DMS53 treated with DMSO at 0.1 percent for 48 hours (cell line): ENCODE results near the gene SH3PXD2A.

Experiments
- DNase-seq: peaks from one replicate; lab custom pipeline; 2025; ENCODE audit not compliant: unreplicated experiment; lab: John Stamatoyannopoulos, UW

The SH3PXD2A gene

GRCh38 chr10:103835096-103836050, 20.0 kb downstream of the SH3PXD2A start:
- no peak for DNase-seq

GRCh38 chr10:103834436-103835095, 20.8 kb downstream of the SH3PXD2A start:
- DNase-seq = no peak

- DNase-seq = peak; percentile 74
Measured at GRCh38 chr10:103833731-103834365, 21.5 kb downstream of the SH3PXD2A start.

- DNase-seq = no peak
Measured at GRCh38 chr10:103832806-103833205, 22.6 kb downstream of the SH3PXD2A start.

- no peak for DNase-seq
Measured at GRCh38 chr10:103829838-103830465, 25.4 kb downstream of the SH3PXD2A start.

- no peak for DNase-seq
Measured at GRCh38 chr10:103829278-103829677, 26.1 kb downstream of the SH3PXD2A start.

GRCh38 chr10:103828587-103829197, 26.7 kb downstream of the SH3PXD2A start:
- no peak for DNase-seq

- no peak for DNase-seq
Measured at GRCh38 chr10:103828107-103828506, 27.3 kb downstream of the SH3PXD2A start.

GRCh38 chr10:103826885-103827284, 28.5 kb downstream of the SH3PXD2A start:
- DNase-seq = no peak

GRCh38 chr10:103824281-103824680, 31.1 kb downstream of the SH3PXD2A start:
- no peak for DNase-seq

- no peak for DNase-seq
Measured at GRCh38 chr10:103823706-103824272, 31.6 kb downstream of the SH3PXD2A start.

GRCh38 chr10:103822800-103823199, 32.6 kb downstream of the SH3PXD2A start:
- DNase-seq = no peak

GRCh38 chr10:103822107-103822716, 33.2 kb downstream of the SH3PXD2A start:
- DNase-seq = no peak

- no peak for DNase-seq
Measured at GRCh38 chr10:103820101-103821062, 35.0 kb downstream of the SH3PXD2A start.

GRCh38 chr10:103819493-103819892, 35.9 kb downstream of the SH3PXD2A start:
- DNase-seq = no peak

GRCh38 chr10:103818765-103819374, 36.5 kb downstream of the SH3PXD2A start:
- DNase-seq = no peak

GRCh38 chr10:103818105-103818504, 37.3 kb downstream of the SH3PXD2A start:
- DNase-seq = no peak

- no peak for DNase-seq
Measured at GRCh38 chr10:103816431-103816830, 38.9 kb downstream of the SH3PXD2A start.
